HPDE6-E6E7 (cell line): ENCODE data around the gene PTPRO.

Experiments used
- DNase-seq: peaks from one replicate; pipeline ENCODE4 v3.0.0; 2011; ENCODE audit warnings: missing footprints; ENCODE audit errors: extremely low spot score

The PTPRO gene

DNA sequence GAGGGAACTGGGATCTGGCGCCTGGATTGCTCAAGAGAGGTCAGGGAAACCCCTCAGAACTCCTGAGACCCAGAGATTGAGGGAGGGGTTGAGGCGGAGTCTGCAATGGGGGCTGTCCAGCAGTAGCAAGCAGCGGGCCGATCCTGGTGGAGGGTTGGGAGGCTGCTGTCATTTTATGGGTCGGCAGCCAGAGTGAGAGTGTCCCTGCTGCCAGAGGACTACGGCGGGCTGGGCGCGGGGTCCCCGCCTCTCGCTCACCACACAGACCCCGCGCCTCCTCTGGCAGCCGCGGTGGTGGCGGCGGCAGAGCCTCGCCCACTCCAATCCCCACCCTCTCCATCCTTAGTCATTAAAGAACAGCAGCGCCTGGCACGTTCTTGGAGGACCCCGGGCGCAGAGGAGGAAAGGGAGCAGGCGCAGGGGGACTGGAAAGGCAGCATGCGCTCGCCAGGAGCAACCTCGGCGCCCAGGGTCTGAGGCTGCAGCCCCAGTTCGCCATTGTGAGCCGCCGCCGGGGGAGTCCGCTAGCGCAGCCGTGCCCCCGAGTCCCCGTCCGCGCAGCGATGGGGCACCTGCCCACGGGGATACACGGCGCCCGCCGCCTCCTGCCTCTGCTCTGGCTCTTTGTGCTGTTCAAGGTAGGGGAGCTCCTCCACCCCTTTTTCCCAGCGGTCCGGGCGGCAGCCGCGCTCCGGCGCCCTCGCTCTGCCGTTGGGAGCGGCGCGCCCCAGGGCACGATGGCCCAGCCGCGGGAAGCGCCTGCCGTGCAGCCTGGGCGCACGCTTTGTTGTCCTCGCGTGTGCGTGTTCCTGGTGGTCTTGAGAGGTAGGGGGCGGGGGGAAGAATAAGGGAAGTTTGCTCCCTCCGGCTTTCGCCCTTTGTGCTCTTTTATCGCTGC is at the start of gene PTPRO:
Gene PTPRO, plus strand, starts transcription at position 345 of the 898 bp plus-strand sequence.
- no peak for DNase-seq

DNA sequence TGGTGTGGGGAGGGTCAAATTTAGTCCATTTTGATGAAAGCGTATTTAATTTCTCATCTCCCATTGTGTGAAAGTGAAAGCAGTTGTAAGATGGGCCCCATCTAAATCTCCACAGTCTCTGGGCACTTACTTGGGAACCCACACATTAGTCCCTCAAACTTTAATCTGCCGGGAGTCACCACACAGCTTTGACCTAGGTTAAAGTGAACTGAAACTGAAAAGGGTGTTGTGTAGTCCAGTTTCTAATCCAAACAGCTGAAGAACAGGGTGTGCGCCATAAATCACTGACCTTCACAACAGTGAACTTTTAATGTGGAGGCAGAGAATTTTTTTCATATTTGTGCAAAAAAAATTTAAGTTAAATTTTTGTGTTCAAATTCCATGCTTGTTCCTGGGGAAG is 48.4 kb upstream of the PTPRO start:
- DNase-seq, result no peak

DNA sequence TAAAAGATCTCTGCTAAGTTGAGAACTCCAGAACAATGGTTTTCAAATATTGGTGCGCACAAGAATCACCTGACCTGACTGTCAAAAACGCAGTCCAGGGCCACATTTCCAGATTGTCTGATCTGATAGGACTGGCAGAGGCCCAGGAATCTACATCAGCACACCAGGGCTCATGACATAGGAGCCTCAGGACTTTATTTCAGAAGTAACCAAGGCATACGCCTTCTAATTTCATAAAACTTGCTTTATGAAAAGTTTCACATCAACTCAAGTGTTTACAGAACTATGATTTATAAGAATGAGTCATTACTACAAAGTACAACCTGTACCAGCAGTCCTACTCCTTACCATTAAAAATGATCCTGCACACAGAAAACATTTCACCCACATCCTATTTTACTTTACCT is 47.7 kb upstream of the PTPRO start:
- DNase-seq, result peak; percentile 28

DNA sequence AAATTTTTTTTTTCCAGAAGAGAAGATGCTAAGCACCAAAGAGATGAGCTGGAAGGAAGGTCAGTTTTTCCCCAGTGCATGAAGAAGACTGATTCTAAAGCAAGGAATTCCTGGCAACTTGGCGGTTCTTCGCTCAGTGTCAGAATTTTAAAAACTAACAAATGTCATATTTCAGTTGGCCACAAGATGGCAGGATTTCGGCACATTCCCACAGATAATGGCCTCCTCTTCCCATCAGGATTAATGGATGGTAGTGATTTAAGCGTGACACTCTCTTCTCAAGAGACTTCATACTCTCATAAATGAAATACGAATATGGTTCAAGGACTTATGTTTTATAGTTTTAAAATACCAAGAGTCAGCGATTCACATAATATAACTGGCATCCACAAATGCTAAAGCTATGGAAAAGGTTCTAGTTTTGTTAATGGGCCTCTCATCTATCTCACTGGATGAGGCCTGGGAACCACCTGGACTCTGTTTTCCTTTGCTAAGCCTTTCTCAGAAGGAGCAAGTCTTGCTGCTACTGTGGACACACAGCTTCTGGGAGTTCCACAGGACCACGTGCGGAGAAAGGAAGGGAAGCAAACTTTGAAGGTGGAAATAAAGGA is 46.1 kb upstream of the PTPRO start:
- DNase-seq, result peak; percentile 20

DNA sequence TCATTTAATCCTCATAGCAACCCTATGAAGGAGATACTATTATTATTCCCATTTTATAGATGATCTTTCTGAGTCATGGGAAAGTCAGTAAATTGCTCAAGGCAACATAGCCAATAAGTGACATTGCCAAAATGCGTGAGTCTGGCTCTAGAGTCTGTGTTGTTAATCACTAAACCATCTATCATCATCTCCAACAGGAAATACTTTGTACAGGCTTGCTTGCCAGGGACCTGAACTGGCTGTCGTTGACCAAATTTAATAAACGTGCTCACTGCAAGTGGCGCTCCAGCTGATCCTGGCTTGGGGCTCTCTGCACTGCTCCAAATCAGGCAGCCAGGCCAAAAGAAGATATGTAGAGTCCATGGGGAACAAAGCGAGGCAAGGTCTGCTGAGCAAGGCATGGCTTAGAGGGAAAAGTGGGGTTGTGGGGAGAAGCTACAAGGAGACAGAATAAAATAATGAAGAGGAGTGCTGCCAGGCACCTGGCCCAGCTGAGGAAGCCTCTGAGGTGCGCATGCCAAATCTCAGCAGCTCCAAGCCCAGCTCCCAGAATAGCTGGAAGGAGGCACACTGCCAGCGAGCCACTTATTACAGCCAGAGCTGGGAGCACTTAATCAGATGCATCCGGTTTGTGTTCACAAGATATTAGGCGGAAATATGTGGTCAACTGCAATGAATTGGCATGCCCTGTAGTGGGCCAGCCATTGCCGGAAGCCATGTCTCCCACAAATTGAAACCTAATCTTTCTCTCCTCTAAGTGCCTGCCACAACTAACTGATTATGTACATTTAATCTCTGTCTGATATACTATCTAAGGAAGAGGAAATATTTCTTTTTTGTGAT is 43.3 kb upstream of the PTPRO start:
- DNase-seq, result peak; percentile 54

DNA sequence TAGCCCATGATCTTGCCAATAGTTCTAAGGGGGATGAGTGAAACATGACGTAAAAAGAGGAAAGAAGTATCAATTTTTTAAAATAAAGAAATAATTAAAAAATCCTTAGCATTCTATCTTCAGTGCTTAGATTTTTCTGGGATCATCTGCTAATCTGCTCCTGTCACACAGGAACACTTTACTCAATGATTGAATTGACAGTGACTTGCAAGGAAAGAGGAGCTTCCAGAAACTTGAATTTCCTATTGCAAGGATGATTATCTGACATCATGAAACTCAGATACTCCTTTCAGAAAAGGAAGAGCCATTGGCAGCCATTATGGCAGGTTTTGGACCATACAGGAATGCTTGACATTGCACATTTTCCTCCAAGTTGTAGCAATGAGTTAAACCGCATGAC is 41.4 kb upstream of the PTPRO start:
- DNase-seq, result no peak

DNA sequence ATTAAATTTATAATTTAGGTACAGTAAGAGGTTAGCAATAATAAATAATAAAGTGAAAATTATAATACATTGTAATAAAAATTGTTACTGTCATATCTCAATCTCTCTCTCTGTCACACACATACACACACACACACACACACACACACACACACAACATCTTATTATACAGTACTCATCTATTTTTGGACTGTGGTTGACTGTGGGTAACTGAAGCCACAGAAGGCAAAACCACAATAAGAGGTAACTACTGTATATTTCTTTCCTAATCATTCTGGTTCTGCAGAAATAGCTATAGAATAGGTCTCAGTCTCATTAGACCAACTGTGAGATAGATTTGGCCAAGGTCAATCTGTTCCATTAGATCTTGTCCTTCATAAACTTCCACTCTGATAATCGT is 33.1 kb upstream of the PTPRO start:
- no peak for DNase-seq

DNA sequence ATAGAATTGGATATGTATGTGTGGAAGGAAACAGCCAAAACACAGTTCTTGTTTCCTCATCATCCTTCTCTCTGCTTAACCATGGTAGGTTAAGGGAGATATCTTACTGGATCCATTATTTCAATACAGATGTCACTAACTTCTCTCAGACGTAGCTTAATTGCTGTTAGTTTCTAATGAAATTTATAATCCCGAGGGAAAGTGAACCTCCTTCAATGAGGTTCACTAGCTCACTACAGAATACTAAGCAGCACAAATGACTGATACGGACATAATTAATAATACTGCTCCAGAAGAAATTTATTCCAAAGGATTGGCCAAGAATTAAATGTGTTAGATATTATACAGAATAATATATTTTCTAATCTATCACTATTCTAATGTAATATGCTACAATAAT is 28.6 kb upstream of the PTPRO start:
- DNase-seq, result no peak

DNA sequence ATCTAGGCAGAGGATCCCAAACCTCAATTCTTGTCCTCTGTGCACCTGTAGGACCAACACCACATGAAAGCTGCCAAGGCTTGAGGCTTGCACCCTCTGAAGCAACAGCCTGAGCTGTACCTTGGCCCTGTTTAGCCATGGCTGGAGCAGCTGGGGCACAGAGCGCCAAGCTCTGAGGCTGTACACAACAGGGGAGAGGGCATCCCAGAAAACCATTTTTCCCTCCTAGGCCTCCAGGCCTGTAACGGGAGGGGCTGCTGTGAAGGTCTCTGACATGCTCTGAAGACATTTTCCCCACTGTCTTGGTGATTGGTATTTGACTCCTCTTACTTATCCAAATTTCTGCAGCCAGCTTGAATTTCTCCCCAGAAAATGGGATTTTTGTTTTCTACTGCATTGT is 22.4 kb upstream of the PTPRO start:
- no peak for DNase-seq

DNA sequence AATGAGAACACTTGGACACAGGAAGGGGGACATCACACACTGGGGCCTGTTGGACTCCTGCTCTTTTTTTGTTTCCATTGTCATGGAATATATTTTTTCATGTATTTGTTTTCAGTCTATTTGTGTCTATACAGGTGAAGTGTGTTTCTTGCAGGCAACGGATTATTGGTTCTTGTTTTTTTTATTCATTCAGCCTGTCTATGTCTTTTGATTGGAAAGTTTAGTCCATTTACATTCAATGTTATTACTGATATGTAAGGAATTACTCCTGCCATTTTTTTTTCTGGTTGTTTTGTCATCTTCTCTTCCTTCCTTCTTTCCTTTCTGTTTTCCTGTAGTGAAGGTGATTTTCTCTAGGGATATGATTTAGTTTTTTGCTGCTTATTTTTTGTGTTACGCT is 18.0 kb upstream of the PTPRO start:
- no peak for DNase-seq

DNA sequence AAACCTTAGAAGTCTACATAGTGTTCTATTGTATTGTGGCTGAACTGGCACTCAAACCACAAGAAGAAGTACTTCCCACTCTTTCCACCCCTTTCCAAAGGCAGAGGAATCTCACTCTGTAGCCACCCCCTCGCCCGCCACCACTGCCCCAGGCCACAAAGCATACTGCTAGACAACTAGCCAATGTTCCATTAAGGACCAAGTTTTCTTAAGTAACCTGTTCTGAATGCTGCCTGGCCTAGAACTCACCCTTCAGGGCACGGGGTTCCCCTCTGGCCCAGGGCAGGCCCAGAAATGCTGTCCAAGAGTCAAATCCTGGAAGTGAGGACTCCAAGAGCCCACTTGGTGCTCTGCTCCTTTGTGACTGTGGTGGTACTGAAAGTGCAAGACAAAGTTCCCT is 15.7 kb upstream of the PTPRO start:
- no peak for DNase-seq

DNA sequence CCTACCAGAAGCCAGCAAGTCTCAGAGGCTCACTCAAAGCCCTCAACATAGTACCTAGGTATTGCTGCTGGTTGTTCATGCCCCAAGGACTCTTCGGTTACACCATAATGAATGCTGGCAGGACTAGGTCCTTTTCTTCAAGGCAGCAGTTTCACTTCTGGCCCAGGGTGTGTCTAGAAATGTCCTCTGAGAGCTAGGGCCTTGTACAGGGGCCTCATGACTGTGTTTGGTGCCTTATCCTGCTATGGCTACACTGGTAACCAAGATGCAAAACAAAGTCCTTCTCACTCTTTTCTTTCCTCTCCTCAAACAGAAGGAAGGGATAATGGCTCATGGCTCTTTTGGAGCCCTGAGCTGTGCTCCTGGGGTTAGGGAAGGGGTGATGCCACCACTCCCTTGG is 15.2 kb upstream of the PTPRO start:
- no peak for DNase-seq

DNA sequence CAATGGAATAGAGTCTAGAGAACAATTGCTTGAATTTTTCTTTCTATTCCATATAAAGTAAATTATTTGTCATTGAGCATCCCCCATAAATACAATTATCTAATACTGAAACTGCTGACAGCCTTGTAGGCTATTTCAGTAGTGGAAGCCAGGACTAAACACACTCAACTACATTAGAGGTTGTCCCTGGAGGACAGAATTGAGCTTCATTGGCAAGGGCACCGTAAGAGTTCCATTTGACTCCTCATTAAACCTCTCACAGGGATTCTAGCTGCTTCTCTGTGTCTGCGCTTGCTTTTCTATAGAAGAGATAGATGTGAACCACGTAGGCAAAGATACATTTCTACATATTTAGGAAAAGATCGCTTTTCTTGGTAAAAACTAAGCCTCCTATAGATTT is 3.5 kb upstream of the PTPRO start:
- DNase-seq, result no peak

DNA sequence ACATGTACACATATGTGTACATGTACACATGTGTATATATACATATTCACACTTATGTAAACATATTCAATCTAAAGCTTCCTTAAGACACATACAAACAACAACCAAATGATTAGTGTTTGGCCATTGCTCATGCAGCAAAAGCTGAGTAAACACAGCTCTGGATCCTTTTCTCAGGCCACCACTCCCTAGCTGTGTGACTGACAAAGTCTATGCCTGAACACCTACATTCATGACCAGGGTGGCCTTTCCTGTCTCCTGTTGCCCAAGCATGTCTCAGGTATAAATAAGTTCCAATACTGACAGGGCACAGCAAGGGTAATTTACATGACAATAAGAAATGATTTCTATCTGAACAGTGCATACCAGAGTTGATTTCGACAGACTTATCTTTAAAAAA is 1.4 kb upstream of the PTPRO start:
- no peak for DNase-seq

DNA sequence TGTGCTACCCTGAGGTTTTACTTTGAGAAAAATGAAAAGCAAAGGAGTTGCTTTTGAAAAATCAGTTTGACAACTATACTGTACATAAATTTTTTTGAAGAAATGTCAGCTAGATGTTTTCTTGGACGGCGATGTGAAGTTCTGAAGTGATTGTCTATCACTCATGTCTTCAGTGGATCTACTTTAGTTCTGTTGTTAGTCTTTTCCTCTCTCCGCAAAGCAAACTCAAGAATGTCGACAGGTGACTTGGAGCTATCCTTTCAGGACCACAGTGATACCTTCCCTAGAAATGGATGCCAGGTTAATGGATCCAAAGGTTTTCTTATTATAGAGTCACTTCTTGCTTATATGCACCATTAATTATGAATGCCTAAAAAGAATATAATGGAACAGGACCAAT is 1.2 kb downstream of the PTPRO start:
- peak; percentile 22 for DNase-seq

DNA sequence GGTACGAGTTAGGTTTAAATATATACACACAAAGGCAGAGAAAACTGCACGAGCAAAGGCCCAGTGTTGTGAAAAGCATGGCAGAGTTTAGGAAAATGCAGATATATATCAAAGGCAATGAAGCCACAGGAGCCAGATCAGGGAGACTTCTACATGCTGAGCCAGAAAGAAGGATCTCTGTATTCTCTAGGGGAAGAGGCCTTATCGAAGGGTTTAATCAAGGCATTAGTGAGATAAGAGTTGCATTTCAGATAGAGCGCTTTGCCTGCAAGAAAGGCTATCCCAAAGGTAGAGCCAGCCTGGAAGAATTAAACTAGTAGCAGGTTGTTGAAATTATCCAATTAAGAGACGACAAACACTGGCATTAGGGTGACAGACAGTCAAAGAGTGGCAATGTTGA is 7.6 kb downstream of the PTPRO start:
- DNase-seq, result no peak

DNA sequence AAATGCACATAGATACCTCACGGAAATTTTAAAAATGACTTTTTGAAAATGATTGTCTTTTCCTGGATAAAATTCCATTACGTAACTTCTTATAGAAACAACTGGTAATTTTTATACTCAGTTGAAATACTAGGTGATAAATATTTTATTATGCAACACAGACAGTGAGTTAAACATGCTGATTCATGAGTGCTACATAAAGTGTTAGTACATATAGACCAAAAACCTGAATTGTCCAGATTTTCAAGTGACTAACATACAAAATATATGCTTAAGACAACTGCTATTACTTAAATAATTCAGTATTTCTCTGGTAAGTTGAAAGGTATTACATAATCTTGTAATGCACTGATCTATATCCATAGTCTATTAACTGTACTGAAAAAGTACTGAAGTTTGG is 11.9 kb downstream of the PTPRO start:
- DNase-seq, result no peak

DNA sequence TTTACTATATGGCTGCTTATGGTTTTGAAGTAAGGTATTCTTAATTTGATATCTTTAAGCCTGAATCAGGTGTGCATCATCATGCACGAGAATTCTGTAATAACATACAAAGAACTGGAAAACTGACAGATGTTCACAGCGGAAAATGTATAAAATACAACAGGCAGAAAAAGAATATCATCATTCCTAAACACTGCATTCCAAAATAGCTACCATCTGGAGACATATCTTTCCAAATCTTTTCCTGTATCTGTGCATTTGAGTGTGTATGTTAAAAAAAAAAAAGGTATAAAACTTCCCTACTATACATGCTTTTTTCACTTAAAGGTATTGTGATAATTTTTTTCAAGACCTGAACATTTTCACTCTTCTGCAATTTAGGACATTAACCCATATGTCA is 13.7 kb downstream of the PTPRO start:
- DNase-seq, result no peak

DNA sequence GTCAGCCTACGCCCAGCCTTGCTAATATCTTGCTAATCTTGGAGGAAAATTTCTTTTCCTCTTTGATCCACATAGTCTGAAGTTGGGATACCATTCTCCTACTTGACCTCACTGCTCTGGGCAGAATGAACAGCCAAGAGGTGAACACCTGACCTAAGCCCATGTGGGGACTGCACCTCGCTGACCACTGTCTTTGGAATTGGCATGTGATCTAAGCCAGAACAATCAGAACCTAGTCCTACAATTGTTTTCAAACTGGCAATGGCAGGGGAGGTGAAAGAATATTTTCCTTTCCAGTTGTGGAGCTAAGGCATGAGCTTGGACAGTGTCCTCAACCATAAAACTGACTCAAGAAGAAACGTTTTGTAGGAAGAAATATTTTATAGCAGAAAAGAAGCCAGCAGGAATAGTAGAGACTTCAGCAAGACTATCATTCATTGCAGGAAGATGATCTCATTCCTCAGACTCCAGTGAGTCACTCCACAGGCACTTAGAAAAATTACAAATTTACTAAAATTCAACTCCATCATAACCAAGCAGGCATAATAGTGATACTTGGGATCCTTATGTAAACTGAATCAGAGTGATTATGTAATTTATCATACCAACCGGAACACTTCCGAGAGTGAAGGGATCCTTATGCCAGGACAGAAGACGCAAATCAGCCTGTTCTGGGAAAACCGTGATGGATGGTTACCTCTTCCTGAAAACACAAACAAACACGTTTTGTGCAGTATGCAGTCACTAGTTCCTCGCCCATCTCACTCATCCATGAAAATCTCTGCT is 14.7 kb downstream of the PTPRO start:
- DNase-seq, result peak; percentile 23

DNA sequence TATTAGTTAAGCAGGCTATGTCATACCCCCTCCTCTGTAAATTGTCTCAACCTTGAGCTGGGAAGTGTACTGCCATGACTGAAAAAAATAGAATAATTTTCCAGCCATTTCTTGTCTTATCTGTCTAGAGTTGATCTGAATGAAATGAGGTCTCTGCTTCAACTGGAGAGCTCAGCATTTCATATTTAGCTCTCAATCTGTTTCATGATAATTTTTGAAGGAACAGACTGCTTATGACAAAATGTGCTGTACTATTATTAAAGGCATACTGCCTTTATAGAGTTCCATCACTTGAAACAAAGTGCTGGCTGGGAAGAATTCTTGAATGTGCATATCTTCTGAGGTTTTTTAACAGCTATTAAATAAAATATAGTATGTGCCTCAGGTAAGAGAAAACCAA is 19.1 kb downstream of the PTPRO start:
- DNase-seq, result no peak

DNA sequence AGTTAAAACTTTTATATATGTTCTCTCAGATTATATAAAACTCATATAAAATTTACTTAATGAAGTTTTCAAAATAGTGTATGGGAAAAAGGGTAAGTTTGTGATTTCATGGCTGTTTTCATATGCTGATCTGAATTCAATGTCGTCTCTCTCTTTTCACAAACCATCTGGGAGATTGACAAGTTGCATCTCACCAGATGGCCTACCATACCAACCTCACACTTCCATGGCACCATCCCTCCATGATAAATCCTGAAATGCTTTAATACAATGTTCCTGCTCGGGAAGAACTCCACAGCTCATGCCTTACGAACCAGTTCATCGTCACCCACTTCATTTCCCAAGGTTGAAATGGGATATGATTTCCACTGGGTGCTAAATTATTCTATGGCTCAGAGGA is 22.3 kb downstream of the PTPRO start:
- DNase-seq, result no peak

DNA sequence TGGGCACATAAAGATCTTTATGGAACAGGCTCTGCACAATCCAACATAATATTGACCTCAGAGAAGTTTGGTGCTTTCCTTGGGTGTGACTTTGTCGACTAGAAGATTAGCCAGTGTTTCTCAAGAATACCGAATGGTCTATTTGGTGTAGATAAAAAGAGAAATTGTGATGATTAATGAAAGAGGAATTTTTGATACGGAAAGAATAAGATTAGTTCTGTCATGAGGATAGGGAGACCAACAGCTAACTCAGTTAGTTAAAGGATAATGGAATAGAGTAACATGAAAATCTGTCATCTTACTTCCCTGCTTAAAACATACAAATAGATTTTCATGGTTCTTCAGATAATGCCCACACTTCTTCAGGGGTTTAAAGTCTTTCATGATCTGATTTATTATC is 24.2 kb downstream of the PTPRO start:
- DNase-seq, result no peak
